Epithelial cell of proximal tubule (primary cell): ENCODE data around the gene AP1B1. TPM values are rescaled to one million over a fixed set of nuclear protein-coding genes. Genes with fewer than 3 reads are reported as not detected.

Experiments
- DNase-seq: peaks from one replicate; pipeline ENCODE4 v3.0.0-alpha.2; 2011; ENCODE audit warnings: low read depth
- H3K4me3 ChIP-seq: 2 replicates; pipeline ENCODE4 v1.5.1; 2011; ENCODE audit warnings: low read depth, mild to moderate bottlenecking, low read length
- CTCF ChIP-seq: conservative IDR thresholded peaks from 2 replicates; pipeline ENCODE4 v1.5.1; 2012; ENCODE audit warnings: low read depth, mild to moderate bottlenecking, low read length
- total RNA-seq: library from RNA; depleted of rRNA; stranded (reverse); fragments of >200 nt; gene quantifications from 2 replicates; pipeline ENCODE4 v1.2.3, GENCODE V29; 2015

Gene AP1B1
- total RNA-seq, 1 donor from 2014 or later, result 50.3 TPM

GRCh38 chr22:29332886-29333496, 55.4 kb downstream of the AP1B1 start:
- TF ChIP-seq CTCF, result no peak
- no peak overlapping the region for H3K4me3 ChIP-seq
- DNase-seq, result no peak

GRCh38 chr22:29331658-29332300, 56.6 kb downstream of the AP1B1 start:
- no peak for TF ChIP-seq CTCF
- H3K4me3 ChIP-seq, result no peak overlapping the region
- no peak for DNase-seq

- no peak for DNase-seq
- TF ChIP-seq CTCF, result no peak
- H3K4me3 ChIP-seq, result no peak overlapping the region
These were observed 57.2 kb downstream of the AP1B1 start for GRCh38 chr22:29331213-29331612.

- TF ChIP-seq CTCF, result no peak
- DNase-seq, result no peak
- no peak overlapping the region for H3K4me3 ChIP-seq
These were observed 57.6 kb downstream of the AP1B1 start for GRCh38 chr22:29330753-29331152.

GRCh38 chr22:29330291-29330690, 58.1 kb downstream of the AP1B1 start:
- no peak for DNase-seq
- no peak for TF ChIP-seq CTCF
- no peak overlapping the region for H3K4me3 ChIP-seq

GRCh38 chr22:29329581-29329980, 58.8 kb downstream of the AP1B1 start:
- DNase-seq, result no peak
- TF ChIP-seq CTCF, result no peak
- H3K4me3 ChIP-seq, result no peak overlapping the region
